Parathyroid adenoma (tissue), 2 donors: ENCODE measurements around the gene SAP30.

Experiments
- H2AFZ ChIP-seq: fragments of 300-600 bp; sonication (generic); one replicate; pipeline ENCODE4 v1.7.0; 2017; ENCODE audit warnings: antibody characterized with exemption, mild to moderate bottlenecking
- H3K27ac ChIP-seq: fragments of 300-600 bp; sonication (generic); one replicate; pipeline ENCODE4 v1.7.0; 2017
- H3K27me3 ChIP-seq: fragments of 300-600 bp; sonication (generic); one replicate; pipeline ENCODE4 v1.7.0; 2017; ENCODE audit warnings: low read length; ENCODE audit not compliant: control insufficient read depth, insufficient read depth
- H3K36me3 ChIP-seq: fragments of 300-600 bp; sonication (generic); one replicate; pipeline ENCODE4 v1.7.0; 2017; ENCODE audit warnings: low read length; ENCODE audit not compliant: control insufficient read depth, insufficient read depth
- H3K4me1 ChIP-seq: fragments of 300-600 bp; sonication (generic); one replicate; pipeline ENCODE4 v1.7.0; 2017; ENCODE audit warnings: control low read depth
- H3K4me2 ChIP-seq: fragments of 300-600 bp; sonication (generic); one replicate; pipeline ENCODE4 v1.7.0; 2017; ENCODE audit warnings: low read length
- H3K4me3 ChIP-seq: fragments of 300-600 bp; sonication (generic); one replicate; pipeline ENCODE4 v1.7.0; 2017; ENCODE audit warnings: low read depth, low read length
- H3K79me2 ChIP-seq: fragments of 300-600 bp; sonication (generic); one replicate; pipeline ENCODE4 v1.7.0; 2017; ENCODE audit warnings: control low read depth
- H3K9ac ChIP-seq: fragments of 300-600 bp; sonication (generic); one replicate; pipeline ENCODE4 v1.7.0; 2017; ENCODE audit warnings: mild to moderate bottlenecking
- H3K9me3 ChIP-seq: fragments of 300-600 bp; sonication (generic); one replicate; pipeline ENCODE4 v1.7.0; 2017; ENCODE audit warnings: low read length; ENCODE audit not compliant: control insufficient read depth
- CTCF ChIP-seq: fragments of 300-600 bp; sonication (generic); IDR thresholded peaks from one replicate; pipeline ENCODE4 v1.7.0; 2017; ENCODE audit warnings: antibody characterized with exemption, mild to moderate bottlenecking
- donor health status: primary hyperparathyroidism.

SAP30 gene

GRCh38 chr4:173405840-173406606, 35.3 kb downstream of the SAP30 start:
- H3K4me2 ChIP-seq = no peak overlapping the region
- no peaks in the 10 kb centered on the region for H3K36me3 ChIP-seq
- no peak for TF ChIP-seq CTCF
- no peak overlapping the region for H2AFZ ChIP-seq
- H3K9ac ChIP-seq = no peak overlapping the region
- no peaks in the 10 kb centered on the region for H3K4me1 ChIP-seq
- no peak overlapping the region for H3K4me3 ChIP-seq
- no peaks in the 10 kb centered on the region for H3K79me2 ChIP-seq
- H3K9me3 ChIP-seq = no peaks in the 10 kb centered on the region
- no peak overlapping the region for H3K27ac ChIP-seq
- no peaks in the 10 kb centered on the region for H3K27me3 ChIP-seq

- Histone ChIP-seq H3K27ac (no peak overlapping the region), H3K4me3 (no peak overlapping the region), H3K4me2 (no peak overlapping the region), H3K79me2 (no peaks in the 10 kb centered on the region), H3K9ac (no peak overlapping the region), H3K27me3 (no peaks in the 10 kb centered on the region), H3K4me1 (no peaks in the 10 kb centered on the region), H3K9me3 (no peaks in the 10 kb centered on the region), H2AFZ (no peak overlapping the region), H3K36me3 (no peaks in the 10 kb centered on the region)
- no peak for TF ChIP-seq CTCF
Observed at GRCh38 chr4:173410079-173410478, 39.3 kb downstream of the SAP30 start.

- no peak overlapping the region for H3K27ac ChIP-seq
- H3K36me3 ChIP-seq = no peaks in the 10 kb centered on the region
- no peaks in the 10 kb centered on the region for H3K4me1 ChIP-seq
Observed at GRCh38 chr4:173411106-173411693, 40.4 kb downstream of the SAP30 start.

GRCh38 chr4:173413036-173413435, 42.3 kb downstream of the SAP30 start:
- Histone ChIP-seq H3K4me2 (no peak overlapping the region), H2AFZ (no peak overlapping the region), H3K9ac (no peak overlapping the region), H3K79me2 (no peaks in the 10 kb centered on the region), H3K27ac (no peak overlapping the region), H3K36me3 (no peaks in the 10 kb centered on the region), H3K9me3 (no peaks in the 10 kb centered on the region), H3K4me3 (no peak overlapping the region), H3K4me1 (no peaks in the 10 kb centered on the region), H3K27me3 (no peaks in the 10 kb centered on the region)
- TF ChIP-seq CTCF = no peak

More at GRCh38 chr4:173411106-173411693, 40.4 kb downstream of the SAP30 start:
- no peaks in the 10 kb centered on the region for H3K27me3 ChIP-seq
- no peak overlapping the region for H3K9ac ChIP-seq
- no peak overlapping the region for H3K4me2 ChIP-seq
- H3K79me2 ChIP-seq = no peaks in the 10 kb centered on the region
- TF ChIP-seq CTCF = no peak
- no peak overlapping the region for H3K4me3 ChIP-seq
- no peaks in the 10 kb centered on the region for H3K9me3 ChIP-seq
- no peak overlapping the region for H2AFZ ChIP-seq

- Histone ChIP-seq H2AFZ (no peak overlapping the region), H3K36me3 (no peaks in the 10 kb centered on the region), H3K4me2 (no peak overlapping the region), H3K4me1 (no peaks in the 10 kb centered on the region), H3K9ac (no peak overlapping the region), H3K79me2 (no peaks in the 10 kb centered on the region), H3K9me3 (no peaks in the 10 kb centered on the region), H3K27me3 (no peaks in the 10 kb centered on the region), H3K4me3 (no peak overlapping the region), H3K27ac (no peak overlapping the region)
- no peak for TF ChIP-seq CTCF
Observed at GRCh38 chr4:173414456-173414855, 43.7 kb downstream of the SAP30 start.
